Neural crest cell (in vitro differentiated cells): ENCODE data around the gene SHF. TPM values are rescaled to one million over a fixed set of nuclear protein-coding genes. Genes with fewer than 3 reads are reported as not detected.
"Not testable (repeated sequence)": the region's sequence is repeated elsewhere in the genome, so short reads cannot be mapped to it uniquely, and the experiment has no call there.

Source experiments
- DNase-seq: peaks from one replicate; pipeline ENCODE4 v3.0.0; 2021; ENCODE audit warnings: low read depth, mixed read lengths, low spot score
- H3K27ac Mint-ChIP-seq: one replicate; pipeline ENCODE4 v1.8.0; 2021; ENCODE audit warnings: mild to moderate bottlenecking, mixed read lengths; ENCODE audit not compliant: unreplicated experiment
- H3K27me3 Mint-ChIP-seq: 2 replicates; pipeline ENCODE4 v1.8.0; 2021; ENCODE audit warnings: low read depth, mild to moderate bottlenecking, mixed read lengths
- H3K36me3 Mint-ChIP-seq: 2 replicates; pipeline ENCODE4 v1.8.0; 2021; ENCODE audit warnings: low read depth, mild to moderate bottlenecking, mixed read lengths
- H3K4me1 Mint-ChIP-seq: 2 replicates; pipeline ENCODE4 v1.8.0; 2021; ENCODE audit warnings: mixed read lengths
- H3K4me3 Mint-ChIP-seq: one replicate; pipeline ENCODE4 v1.8.0; 2021; ENCODE audit warnings: mild to moderate bottlenecking, mixed read lengths
- H3K9me3 Mint-ChIP-seq: 2 replicates; pipeline ENCODE4 v1.8.0; 2021; ENCODE audit warnings: mixed read lengths
- CTCF ChIP-seq: fragments of 200-600 bp; sonication (generic); conservative IDR thresholded peaks from 2 replicates; pipeline ENCODE4 v1.5.0; 2021; ENCODE audit warnings: antibody characterized with exemption, mild to moderate bottlenecking
- long read RNA-seq: library from polyadenylated mRNA; unstranded; transcript quantifications from one replicate; pipeline ENCODE4 v2.0.0, GENCODE V29; 2020
- total RNA-seq: library from RNA; stranded (reverse); gene quantifications from 2 replicates; pipeline ENCODE4 v1.2.1, GENCODE V29; 2021

The SHF gene
- 55.0 and 59.0 TPM in 2 replicates for total RNA-seq
- long read RNA-seq, partial matches to known transcripts: 1 of 2 reads
- long read RNA-seq, other reads (novel, unspliced or antisense): 1 of 2 reads

GRCh38 chr15:45187894-45188830 lies at the start of gene SHF:
Gene SHF (minus strand): TSS chr15:45187966. CDS start chr15:45187951, 15 bp downstream.
- Mint-ChIP-seq H3K27ac (peak within 1 kb of the TSS; percentile 98), H3K9me3 (no peaks in the 10 kb centered on the region), H3K4me3 (peak within 1 kb of the TSS; percentile 96), H3K4me1 (peaks cover 43% of the 10 kb centered on the region), H3K36me3 (peaks cover 2% of the 10 kb centered on the region), H3K27me3 (peaks cover 4% of the 10 kb centered on the region)
- peak; percentile 68 for DNase-seq
- no peak for TF ChIP-seq CTCF

- not testable (repeated sequence) for H3K4me3 Mint-ChIP-seq, H3K4me1 Mint-ChIP-seq, H3K27me3 Mint-ChIP-seq, DNase-seq, H3K27ac Mint-ChIP-seq, H3K36me3 Mint-ChIP-seq
- peaks cover 22% of the 10 kb centered on the region for H3K9me3 Mint-ChIP-seq
These were observed 49.0 kb upstream of the SHF start for GRCh38 chr15:45236806-45237205.

GRCh38 chr15:45234562-45235235 lies 46.9 kb upstream of the SHF start:
- Mint-ChIP-seq H3K27me3 (peaks cover 14% of the 10 kb centered on the region), H3K27ac (no peak overlapping the region), H3K4me3 (no peak overlapping the region), H3K9me3 (peaks cover 18% of the 10 kb centered on the region), H3K36me3 (peaks cover 5% of the 10 kb centered on the region), H3K4me1 (no peaks in the 10 kb centered on the region)
- TF ChIP-seq CTCF: no peak
- DNase-seq: no peak

GRCh38 chr15:45231864-45232562 lies 44.2 kb upstream of the SHF start:
- no peak for DNase-seq
- Mint-ChIP-seq H3K4me1 (no peaks in the 10 kb centered on the region), H3K27me3 (peaks cover 14% of the 10 kb centered on the region), H3K9me3 (peaks cover 8% of the 10 kb centered on the region), H3K36me3 (peaks cover 2% of the 10 kb centered on the region), H3K4me3 (no peak overlapping the region), H3K27ac (no peak overlapping the region)
- TF ChIP-seq CTCF: no peak

- Mint-ChIP-seq H3K4me1 (no peaks in the 10 kb centered on the region), H3K27ac (no peak overlapping the region), H3K9me3 (peaks cover 3% of the 10 kb centered on the region), H3K4me3 (no peak overlapping the region), H3K36me3 (peaks cover 2% of the 10 kb centered on the region), H3K27me3 (peaks cover 13% of the 10 kb centered on the region)
- DNase-seq: no peak
- TF ChIP-seq CTCF: no peak
These were observed 43.4 kb upstream of the SHF start for GRCh38 chr15:45231132-45231531.
